ENCODE results near the gene HOXB13. TPM values are rescaled to one million over a fixed set of nuclear protein-coding genes. Genes with fewer than 3 reads are reported as not detected.

The HOXB13 gene
- total RNA-seq, 1 donor from 2014 or later, result not detected

- H3K27me3 Mint-ChIP-seq (ENCODE audit: insufficient read depth, low read depth), result peaks cover 98% of the 10 kb centered on the region
- Histone ChIP-seq H3K27me3 (peaks cover 100% of the 10 kb centered on the region), H3K4me3 (no peak overlapping the region), H4K20me1 (ENCODE audit: low read depth) (peaks cover 93% of the 10 kb centered on the region), H3K36me3 (no peaks in the 10 kb centered on the region), H3K4me1 (no peaks in the 10 kb centered on the region), H3F3A (ENCODE audit: low read depth) (peaks cover 10% of the 10 kb centered on the region), H3K9me3 (ENCODE audit: low read depth) (no peaks in the 10 kb centered on the region), H3K9ac (no peak overlapping the region), H2AFZ (replicated peaks) (no peak overlapping the region), H3K4me2 (peak overlapping the region; percentile 33), H3K79me2 (ENCODE audit: low read depth) (no peaks in the 10 kb centered on the region), H3K27ac (no peak overlapping the region)
- H3K4me3 Mint-ChIP-seq, result no peak overlapping the region
- H3K36me3 Mint-ChIP-seq, result no peaks in the 10 kb centered on the region
- H3K4me1 Mint-ChIP-seq, result peaks cover 7% of the 10 kb centered on the region
- H3K9me3 Mint-ChIP-seq, result peaks cover 6% of the 10 kb centered on the region
- DNase-seq (ENCODE audit: low spot score), result peak; percentile 59
- TF ChIP-seq EZH2 (IDR thresholded peaks at IDR 0.05) (peak; percentile 88), CTCF (IDR thresholded peaks at IDR 0.05) (no peak), EZH2phosphoT487 (IDR thresholded peaks at IDR 0.05) (peak; percentile 85)
- no peak overlapping the region for H3K27ac Mint-ChIP-seq
Observed at GRCh38 chr17:48723423-48724250, 4.9 kb downstream of the HOXB13 start.

GRCh38 chr17:48722915-48723422 is 5.6 kb downstream of the HOXB13 start, which contains the start of gene PRAC2:
PRAC2 (plus strand) TSS chr17:48723185; CDS start chr17:48724411, 1,226 bp downstream.
- H3K36me3 ChIP-seq, result no peaks in the 10 kb centered on the region
- H3K27me3 ChIP-seq, result peaks cover 100% of the 10 kb centered on the region
- no peak within 1 kb of the TSS for H3K9ac ChIP-seq
- no peak within 1 kb of the TSS for H3K4me3 ChIP-seq
- peaks cover 99% of the 10 kb centered on the region for H4K20me1 ChIP-seq (ENCODE audit: low read depth)
- no peaks in the 10 kb centered on the region for H3K36me3 Mint-ChIP-seq
- H3K9me3 Mint-ChIP-seq, result peaks cover 6% of the 10 kb centered on the region
- H3K9me3 ChIP-seq (ENCODE audit: low read depth), result no peaks in the 10 kb centered on the region
- no peak within 1 kb of the TSS for H3K4me3 Mint-ChIP-seq
- no peak for TF ChIP-seq EZH2phosphoT487 (IDR thresholded peaks at IDR 0.05)
- no peak for TF ChIP-seq CTCF (IDR thresholded peaks at IDR 0.05)
- TF ChIP-seq EZH2 (IDR thresholded peaks at IDR 0.05), result no peak
- peaks cover 11% of the 10 kb centered on the region for H3K4me1 Mint-ChIP-seq
- H3K27me3 Mint-ChIP-seq (ENCODE audit: insufficient read depth, low read depth), result peaks cover 99% of the 10 kb centered on the region
- peaks cover 17% of the 10 kb centered on the region for H3F3A ChIP-seq (ENCODE audit: low read depth)
- H3K4me2 ChIP-seq, result peak within 1 kb of the TSS; percentile 33
- H2AFZ ChIP-seq (replicated peaks), result no peak within 1 kb of the TSS
- peak; percentile 51 for DNase-seq (ENCODE audit: low spot score)
- no peak within 1 kb of the TSS for H3K27ac Mint-ChIP-seq
- no peaks in the 10 kb centered on the region for H3K79me2 ChIP-seq (ENCODE audit: low read depth)
- no peaks in the 10 kb centered on the region for H3K4me1 ChIP-seq
- no peak within 1 kb of the TSS for H3K27ac ChIP-seq

GRCh38 chr17:48722201-48722907 is 6.2 kb downstream of the HOXB13 start, which contains the start of gene PRAC1:
PRAC1 (minus strand) TSS chr17:48722518; CDS start chr17:48722392, 126 bp downstream.
- no peaks in the 10 kb centered on the region for H3K36me3 ChIP-seq
- Mint-ChIP-seq H3K4me1 (peaks cover 14% of the 10 kb centered on the region), H3K9me3 (peaks cover 6% of the 10 kb centered on the region), H3K36me3 (no peaks in the 10 kb centered on the region), H3K4me3 (no peak within 1 kb of the TSS), H3K27me3 (ENCODE audit: insufficient read depth, low read depth) (peaks cover 99% of the 10 kb centered on the region), H3K27ac (no peak within 1 kb of the TSS)
- H3K27me3 ChIP-seq, result peaks cover 100% of the 10 kb centered on the region
- TF ChIP-seq EZH2phosphoT487 (IDR thresholded peaks at IDR 0.05) (peak; percentile 48), CTCF (IDR thresholded peaks at IDR 0.05) (no peak), EZH2 (IDR thresholded peaks at IDR 0.05) (peak; percentile 55)
- H3K4me1 ChIP-seq, result no peaks in the 10 kb centered on the region
- H3K4me2 ChIP-seq, result peak within 1 kb of the TSS; percentile 33
- no peak within 1 kb of the TSS for H3K9ac ChIP-seq
- H3K9me3 ChIP-seq (ENCODE audit: low read depth), result no peaks in the 10 kb centered on the region
- no peaks in the 10 kb centered on the region for H3K79me2 ChIP-seq (ENCODE audit: low read depth)
- H2AFZ ChIP-seq (replicated peaks), result no peak within 1 kb of the TSS
- H4K20me1 ChIP-seq (ENCODE audit: low read depth), result peaks cover 99% of the 10 kb centered on the region
- H3F3A ChIP-seq (ENCODE audit: low read depth), result peaks cover 21% of the 10 kb centered on the region
- DNase-seq (ENCODE audit: low spot score), result peak; percentile 20
- H3K27ac ChIP-seq, result no peak within 1 kb of the TSS
- H3K4me3 ChIP-seq, result no peak within 1 kb of the TSS
